HG02870 (cell line): ENCODE results near the gene PIP5K1B.
A peak's percentile ranks its signal among the peaks of the same experiment; 100 is the strongest.

Experiments used
- ATAC-seq: cut with Tn5 transposase; IDR thresholded peaks from one replicate; pipeline ENCODE4 v1.9.1; 2021; ENCODE audit warnings: mild to moderate bottlenecking, moderate library complexity; ENCODE audit not compliant: unreplicated experiment

PIP5K1B gene

GRCh38 chr9:68707801-68708488 is 2.9 kb downstream of the PIP5K1B start:
- no peak for ATAC-seq

DNA sequence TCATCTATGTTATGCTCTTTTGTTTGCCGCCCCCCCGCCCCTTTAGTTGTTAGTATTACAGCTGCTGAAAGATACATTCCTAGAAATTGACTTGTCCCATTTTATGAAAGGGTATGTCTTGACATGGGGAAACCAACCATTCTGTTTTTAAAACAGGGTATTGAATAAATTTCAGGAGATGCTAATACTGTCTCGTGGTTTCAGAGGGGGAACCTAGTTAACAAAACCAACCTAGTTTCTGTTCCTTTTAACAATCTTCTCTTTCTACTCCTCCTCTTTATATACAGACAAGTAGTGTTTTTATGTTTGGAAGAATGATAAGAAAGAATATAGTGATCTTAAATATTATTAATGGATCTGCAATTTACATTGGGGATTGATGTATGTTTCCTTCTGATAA is 3.5 kb downstream of the PIP5K1B start:
- ATAC-seq = no peak

- ATAC-seq = no peak
These were observed 4.5 kb downstream of the PIP5K1B start for GRCh38 chr9:68709291-68710110.

DNA sequence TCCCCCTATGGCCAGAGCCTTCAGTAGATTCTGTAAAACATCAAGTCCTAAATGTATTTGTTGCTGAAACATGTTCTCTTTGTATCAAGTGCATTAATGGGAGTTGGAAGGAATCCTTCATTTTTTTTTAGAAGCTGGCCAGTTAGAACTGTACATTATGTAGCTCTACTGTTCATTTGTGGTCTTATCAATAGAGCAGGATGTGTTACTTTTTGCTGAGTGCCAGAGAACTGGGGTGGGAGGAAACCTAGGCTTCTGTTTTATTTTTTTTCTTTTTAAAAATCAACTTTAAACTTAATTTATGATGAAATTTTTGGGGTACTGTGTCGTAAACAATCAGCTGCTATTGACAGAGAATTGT is 5.1 kb downstream of the PIP5K1B start:
- ATAC-seq = no peak

DNA sequence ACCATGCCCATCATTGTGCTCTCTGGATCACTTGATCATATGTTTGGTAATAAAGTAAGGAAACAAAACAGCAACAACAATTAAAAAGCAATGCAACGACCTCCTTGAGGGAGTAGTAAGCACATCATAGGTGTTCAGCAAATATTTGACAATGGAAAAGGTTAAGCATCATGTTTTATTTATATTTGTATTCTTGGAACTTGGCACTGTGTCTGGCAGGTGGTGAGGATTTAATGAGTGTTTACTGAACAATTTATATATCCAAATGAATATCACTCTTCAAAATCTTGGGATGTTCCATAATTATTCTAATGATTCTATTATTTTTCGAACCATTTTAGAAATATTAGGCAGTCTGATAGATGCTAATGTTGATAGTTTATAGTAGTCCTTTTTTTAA is 6.2 kb downstream of the PIP5K1B start:
- ATAC-seq = no peak

GRCh38 chr9:68711932-68712331 is 6.9 kb downstream of the PIP5K1B start:
- ATAC-seq = no peak

- no peak for ATAC-seq
These were observed 9.6 kb downstream of the PIP5K1B start for GRCh38 chr9:68714416-68715180.

- no peak for ATAC-seq
These were observed 10.1 kb downstream of the PIP5K1B start for GRCh38 chr9:68715181-68715456.

DNA sequence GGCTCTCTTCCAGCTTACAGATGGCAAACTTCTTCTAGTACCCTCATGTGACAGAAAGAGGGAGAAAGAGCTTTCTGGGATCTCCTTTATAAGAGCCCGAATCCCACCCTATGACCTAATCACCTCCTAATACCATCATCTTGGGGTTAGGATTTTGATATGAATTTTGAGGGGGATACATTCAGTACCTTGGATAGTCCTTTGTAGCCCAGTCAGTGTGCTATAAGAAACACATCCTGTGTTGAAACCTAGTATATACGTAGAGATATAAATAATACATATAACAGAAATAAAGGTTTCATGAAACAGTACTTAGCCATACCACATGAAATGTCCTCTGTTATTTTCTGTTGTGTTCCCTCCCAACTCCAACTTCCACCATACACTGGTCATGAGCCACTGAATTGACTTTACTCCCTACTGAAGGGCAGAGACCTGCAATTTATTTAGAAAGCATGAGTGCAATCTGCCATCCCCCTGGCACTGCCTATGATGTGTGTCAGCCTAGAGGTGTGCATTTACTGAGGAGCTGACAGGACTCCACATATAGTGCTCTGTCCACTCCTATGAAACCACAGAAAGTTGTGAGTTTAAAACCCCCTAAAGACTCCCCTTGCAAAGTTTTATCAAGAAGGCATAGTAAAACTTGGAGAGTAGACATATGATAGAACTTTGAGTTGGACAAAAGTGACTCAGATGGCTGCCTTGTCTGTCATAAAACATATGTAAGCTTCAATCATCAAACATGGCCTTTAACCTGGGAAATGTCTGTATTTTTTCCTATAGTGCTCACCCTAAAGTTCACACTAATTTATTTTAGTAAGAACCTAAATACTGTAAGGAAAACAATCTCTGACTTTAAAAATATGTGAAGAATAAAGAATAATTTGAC is 12.8 kb downstream of the PIP5K1B start:
- ATAC-seq = no peak

DNA sequence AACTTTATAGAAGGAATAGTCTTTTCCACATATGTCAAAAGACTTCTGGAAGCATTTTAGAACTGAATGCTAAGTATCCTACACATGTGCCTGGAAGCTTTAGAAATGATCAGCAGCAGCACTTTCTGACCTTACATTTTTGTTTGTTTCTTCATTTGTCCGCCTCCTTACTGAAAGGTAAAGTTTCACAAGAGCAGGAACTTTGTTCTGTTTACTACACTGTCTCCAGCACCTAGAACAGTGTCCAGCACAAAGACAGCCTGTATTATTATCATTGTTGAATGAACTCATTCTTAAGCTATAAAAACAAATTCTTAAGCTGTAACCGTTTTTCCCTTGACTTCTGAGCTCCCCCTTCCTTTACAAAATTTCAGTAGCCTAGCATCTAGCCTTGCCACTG is 14.8 kb downstream of the PIP5K1B start:
- no peak for ATAC-seq

DNA sequence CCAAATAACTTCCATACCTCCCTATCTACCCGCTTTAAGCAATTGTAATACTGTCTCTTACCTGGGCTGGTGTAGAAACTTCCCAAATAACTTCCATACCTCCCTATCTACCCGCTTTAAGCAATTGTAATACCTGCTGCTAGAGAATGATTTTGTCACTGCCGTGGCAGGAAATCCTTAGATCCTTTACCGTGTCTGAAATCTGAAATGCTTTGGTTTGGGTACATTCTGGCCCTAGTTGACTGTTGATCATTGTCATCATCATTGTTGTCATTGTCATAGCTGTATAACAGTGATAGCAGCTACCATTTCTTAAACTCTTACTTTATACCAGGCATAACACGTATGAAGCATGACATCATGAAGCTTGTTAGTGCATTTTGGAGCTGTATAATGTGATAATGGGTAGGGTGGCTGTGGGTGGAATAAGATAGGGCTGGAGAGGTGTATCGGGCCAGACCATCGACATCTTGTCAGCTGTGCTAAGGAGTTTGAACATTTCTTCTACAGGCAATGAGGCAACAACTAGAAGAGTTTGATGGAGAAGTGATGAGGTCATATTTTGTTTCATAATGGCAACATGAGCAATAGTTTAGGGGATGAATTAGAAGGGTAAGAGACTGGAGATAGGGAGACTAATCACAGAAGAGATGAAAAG is 15.7 kb downstream of the PIP5K1B start:
- ATAC-seq = no peak

GRCh38 chr9:68721666-68722330 is 16.8 kb downstream of the PIP5K1B start:
- no peak for ATAC-seq

DNA sequence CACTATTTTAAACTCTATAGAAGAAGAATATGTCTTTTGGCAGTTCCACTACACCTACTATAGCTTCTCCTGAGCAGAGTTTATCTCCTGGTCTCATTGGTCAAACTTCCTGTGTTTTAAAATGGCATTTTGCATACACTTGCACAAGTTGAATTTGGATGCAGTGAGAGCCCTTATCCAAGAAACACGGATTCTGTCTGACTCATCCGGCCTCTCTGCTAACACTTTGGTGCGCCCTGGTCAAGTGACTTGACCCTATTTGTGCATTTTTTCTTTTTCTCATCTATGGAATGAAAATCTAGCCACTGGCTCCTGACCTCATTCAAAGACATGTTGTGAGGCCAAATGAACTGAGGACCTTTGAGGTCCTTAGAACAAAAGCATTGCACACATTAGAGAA is 20.0 kb downstream of the PIP5K1B start:
- ATAC-seq = no peak

GRCh38 chr9:68726489-68726888 is 21.4 kb downstream of the PIP5K1B start:
- no peak for ATAC-seq

GRCh38 chr9:68727636-68728035 is 22.6 kb downstream of the PIP5K1B start:
- no peak for ATAC-seq

DNA sequence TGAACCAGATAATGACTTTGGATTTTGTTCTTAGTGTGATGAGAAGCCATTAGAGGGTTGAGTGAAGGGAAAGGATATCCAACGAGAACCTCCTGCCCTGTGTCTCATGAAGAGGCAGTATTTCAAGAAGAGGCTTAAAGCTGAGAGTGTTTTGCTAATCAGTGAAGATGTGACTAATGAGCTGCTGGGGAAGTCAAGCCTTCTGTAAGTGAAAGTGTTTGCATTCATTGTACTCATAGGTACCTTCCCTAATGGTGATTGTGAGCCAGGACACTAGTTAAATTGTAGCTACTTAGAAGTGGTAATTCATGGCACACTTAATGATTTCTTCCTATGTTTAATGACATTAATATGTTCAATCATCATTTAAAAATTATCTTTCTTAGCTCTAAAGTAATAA is 23.7 kb downstream of the PIP5K1B start:
- peak; percentile 70 for ATAC-seq

- no peak for ATAC-seq
These were observed 25.7 kb downstream of the PIP5K1B start for GRCh38 chr9:68730570-68731235.

DNA sequence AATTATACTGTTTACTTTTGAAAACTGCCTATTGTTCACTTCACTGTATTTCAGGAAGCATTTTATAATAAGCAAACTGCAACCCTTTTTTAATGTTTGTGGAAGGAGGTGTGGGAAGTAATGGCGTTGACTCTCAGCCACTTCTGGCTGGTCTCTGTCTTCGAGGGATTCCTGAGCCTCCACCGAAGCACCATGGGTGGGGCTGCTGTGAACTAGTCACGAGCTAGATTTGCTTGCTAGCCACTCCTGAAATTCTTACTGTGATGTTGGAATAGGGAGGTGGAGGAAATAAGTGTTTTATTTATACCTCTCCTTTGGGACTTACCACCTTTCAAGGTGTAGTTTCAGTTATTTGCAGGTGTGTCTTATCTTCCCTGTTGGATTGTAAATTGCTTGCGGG is 26.8 kb downstream of the PIP5K1B start:
- ATAC-seq = no peak

GRCh38 chr9:68732405-68733020 is 27.5 kb downstream of the PIP5K1B start:
- ATAC-seq = no peak
